GM13976 (cell line): Measurements from ENCODE around the gene IQGAP2.

ENCODE experiments used
- DNase-seq: peaks from one replicate; pipeline ENCODE4 v3.0.0; 2012; ENCODE audit warnings: low spot score
- in situ Hi-C: fragments of 300-500 bp; cut with MboI; formaldehyde crosslinking; loops from one replicate; pipeline ENCODE4 v1.12.0; 2022; ENCODE audit warnings: low sequenced_read_pairs, mixed read lengths, inconsistent platforms; ENCODE audit not compliant: unreplicated experiment
- TF ChIP-seq, protein P1 (sequence below): IDR thresholded peaks from 2 replicates; pipeline ENCODE4 v1.5.1; 2012; ENCODE audit warnings: borderline replicate concordance, mild to moderate bottlenecking; ENCODE audit not compliant: insufficient read depth; ENCODE audit errors: extremely low read depth, missing control alignments, control extremely low read depth

Gene IQGAP2

DNA sequence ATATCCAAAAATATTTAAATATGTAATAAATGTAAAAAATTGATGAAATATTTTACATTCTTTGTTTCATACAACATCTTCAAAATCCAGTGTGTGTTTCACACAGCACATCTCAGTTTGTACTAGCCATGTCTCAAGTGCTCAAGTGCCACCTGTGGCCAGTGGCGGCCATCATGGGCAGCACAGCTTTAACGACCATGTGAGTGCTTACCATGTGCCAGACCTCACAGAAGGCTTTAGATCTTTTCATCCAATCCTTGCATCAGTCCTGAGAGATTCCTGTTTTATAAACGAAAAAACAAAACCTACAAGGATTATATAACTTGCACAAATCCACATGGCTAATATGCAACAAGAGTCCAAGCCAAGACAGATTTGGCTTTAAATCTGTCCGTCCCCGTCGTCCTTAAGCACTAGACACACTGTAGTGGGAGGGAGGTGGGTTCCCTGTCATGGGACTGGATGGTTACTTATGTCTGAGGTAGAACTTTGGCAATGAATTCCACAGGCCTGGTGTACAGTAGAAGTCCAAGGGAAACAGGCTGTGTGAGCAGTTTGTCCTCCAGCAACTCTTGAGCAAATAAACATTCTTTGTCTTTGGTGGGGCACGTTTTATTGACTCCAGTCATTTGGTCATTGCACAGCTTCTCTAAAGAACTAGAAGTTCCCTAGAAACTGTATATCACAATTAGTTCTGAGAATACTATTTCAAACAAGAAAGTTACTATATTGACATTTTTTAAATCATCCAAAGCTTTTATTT, 287.8 kb downstream of the IQGAP2 start:
- TF ChIP-seq, protein P1, sequence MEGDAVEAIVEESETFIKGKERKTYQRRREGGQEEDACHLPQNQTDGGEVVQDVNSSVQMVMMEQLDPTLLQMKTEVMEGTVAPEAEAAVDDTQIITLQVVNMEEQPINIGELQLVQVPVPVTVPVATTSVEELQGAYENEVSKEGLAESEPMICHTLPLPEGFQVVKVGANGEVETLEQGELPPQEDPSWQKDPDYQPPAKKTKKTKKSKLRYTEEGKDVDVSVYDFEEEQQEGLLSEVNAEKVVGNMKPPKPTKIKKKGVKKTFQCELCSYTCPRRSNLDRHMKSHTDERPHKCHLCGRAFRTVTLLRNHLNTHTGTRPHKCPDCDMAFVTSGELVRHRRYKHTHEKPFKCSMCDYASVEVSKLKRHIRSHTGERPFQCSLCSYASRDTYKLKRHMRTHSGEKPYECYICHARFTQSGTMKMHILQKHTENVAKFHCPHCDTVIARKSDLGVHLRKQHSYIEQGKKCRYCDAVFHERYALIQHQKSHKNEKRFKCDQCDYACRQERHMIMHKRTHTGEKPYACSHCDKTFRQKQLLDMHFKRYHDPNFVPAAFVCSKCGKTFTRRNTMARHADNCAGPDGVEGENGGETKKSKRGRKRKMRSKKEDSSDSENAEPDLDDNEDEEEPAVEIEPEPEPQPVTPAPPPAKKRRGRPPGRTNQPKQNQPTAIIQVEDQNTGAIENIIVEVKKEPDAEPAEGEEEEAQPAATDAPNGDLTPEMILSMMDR = no peak
- DNase-seq = no peak
- in situ Hi-C loops = no loop called here

DNA sequence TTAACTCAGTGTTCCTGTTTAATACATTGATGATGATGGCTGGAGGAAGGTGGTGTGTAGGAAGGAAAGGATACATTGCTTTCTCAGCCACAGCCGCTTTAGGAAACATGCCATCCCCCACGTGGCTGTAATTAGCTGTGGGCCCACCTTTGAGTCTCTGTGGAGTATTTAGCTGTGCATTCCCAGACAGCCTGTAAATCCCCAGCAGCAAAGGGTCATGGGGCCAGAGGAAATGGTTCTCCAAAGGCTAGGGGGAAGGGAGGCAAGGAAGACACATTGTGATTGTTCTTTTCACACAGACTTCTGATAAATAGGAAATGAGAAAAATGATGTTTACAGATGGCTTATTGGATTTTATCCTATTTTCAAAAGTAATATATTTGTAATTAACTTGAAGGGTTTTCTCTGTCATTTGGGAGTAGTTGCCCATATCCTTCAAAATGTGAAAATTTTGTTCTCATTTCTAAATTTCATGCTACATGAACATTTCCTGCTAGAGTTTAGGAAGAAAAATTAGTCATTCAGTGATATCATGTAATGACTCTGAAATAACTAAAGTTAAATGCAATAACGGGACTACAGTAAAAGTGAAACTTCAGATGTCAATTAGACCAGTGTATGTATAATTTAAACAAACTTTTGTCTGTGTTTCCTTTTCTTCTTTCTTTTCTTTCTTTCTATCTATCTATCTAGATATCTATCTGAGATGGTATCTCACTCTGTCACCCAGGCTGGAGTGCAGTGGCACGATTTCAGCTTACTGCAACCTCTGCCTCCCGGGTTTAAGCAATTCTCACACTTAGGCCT, 288.6 kb downstream of the IQGAP2 start:
- in situ Hi-C loops = no loop called here
- TF ChIP-seq, protein P1 = no peak
- DNase-seq = no peak

DNA sequence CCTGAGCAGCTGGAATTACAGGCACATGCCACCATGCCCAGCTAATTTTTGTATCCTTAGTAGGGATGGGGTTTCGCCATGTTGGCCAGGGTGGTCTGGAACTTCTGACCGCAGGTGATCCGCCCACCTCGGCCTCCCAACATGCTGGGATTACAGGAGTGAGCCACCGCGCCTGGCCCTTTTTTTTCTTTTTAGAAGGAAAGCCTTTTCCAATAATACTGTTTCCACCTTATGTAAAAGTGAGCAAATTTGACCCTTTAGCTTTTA, 289.1 kb downstream of the IQGAP2 start:
- in situ Hi-C loops = no loop called here
- DNase-seq = no peak
- TF ChIP-seq, protein P1 = no peak

DNA sequence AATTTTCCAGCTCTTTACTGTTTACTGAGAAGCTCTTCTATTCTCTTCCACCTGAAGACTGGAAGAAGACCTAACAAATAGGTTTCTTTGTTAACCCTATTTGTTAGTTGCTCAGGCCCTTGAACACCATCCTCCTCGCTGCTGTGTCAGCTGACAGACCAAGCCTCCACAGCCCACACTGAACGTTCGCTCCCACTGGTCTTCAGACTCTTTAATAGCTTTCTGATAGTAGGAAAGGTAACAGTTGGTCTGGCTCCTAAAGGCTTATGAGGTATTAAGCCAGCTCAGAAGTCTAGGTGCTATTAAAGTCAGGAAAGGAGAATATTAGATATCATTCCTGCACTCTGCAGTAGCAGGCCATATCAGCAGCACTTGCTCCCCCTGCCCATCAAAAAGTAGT, 289.6 kb downstream of the IQGAP2 start:
- DNase-seq = no peak
- TF ChIP-seq, protein P1 = no peak
- in situ Hi-C loops = no loop called here

DNA sequence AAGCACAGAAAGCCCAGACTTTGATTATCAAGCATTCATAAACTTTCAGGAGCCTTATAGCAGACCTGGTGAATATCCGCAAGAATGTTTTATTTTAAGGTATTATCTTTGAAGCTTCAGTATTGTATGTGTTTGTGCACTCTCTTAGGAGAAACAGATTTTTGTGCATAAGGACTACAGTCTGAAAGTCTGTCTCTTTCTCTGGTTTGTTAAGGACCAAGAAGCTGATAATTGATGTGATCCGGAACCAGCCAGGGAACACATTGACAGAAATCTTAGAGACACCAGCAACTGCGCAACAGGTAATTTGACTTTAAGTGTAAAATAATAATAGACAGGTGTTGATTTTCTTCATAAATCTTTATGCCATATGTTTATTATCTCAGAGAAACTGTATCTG, 290.1 kb downstream of the IQGAP2 start:
- no peak for DNase-seq
- TF ChIP-seq, protein P1 = no peak
- in situ Hi-C loops = no loop called here

DNA sequence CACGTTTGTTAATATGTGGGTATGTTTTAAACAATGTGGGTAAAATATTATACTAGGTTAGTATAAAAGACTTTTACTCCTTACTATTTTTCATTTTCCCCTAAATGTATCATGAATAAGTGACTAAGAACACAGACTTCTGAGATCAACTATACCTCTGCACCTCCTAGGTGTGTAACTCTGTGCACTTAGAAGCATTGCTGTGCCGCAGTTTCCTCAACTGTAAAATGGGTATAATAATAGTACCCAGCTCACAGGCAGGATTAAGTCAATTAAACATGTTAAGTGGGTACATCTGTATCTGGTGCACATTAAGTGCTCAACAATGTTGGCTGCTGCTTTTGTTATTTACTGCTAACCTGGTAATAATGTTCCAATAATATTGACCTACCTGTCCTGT, 291.2 kb downstream of the IQGAP2 start:
- in situ Hi-C loops = no loop called here
- TF ChIP-seq, protein P1 = no peak
- no peak for DNase-seq

DNA sequence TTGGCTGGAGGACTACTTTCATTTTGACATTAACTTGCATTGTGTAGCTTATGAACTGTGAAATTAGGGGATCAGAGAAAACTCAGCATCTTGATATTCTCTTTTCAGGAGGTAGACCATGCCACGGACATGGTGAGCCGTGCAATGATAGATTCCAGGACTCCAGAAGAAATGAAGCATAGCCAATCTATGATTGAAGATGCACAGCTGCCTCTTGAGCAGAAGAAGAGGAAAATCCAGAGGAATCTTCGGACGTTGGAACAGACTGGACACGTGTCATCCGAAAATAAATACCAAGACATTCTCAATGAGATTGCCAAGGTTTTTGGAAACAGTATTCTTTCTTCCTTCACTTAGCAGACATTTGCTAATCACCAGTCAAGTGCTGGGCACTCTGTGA, 292.3 kb downstream of the IQGAP2 start:
- TF ChIP-seq, protein P1 = no peak
- in situ Hi-C loops = no loop called here
- DNase-seq = no peak
